NCI-H1092 (cell line): ENCODE measurements around the gene PDK2.

Experiments used
- DNase-seq: peaks from one replicate; lab custom pipeline; 2025; lab: John Stamatoyannopoulos, UW

Gene PDK2

GRCh38 chr17:50078430-50078829, 16.7 kb upstream of the PDK2 start:
- no peak for DNase-seq

DNA sequence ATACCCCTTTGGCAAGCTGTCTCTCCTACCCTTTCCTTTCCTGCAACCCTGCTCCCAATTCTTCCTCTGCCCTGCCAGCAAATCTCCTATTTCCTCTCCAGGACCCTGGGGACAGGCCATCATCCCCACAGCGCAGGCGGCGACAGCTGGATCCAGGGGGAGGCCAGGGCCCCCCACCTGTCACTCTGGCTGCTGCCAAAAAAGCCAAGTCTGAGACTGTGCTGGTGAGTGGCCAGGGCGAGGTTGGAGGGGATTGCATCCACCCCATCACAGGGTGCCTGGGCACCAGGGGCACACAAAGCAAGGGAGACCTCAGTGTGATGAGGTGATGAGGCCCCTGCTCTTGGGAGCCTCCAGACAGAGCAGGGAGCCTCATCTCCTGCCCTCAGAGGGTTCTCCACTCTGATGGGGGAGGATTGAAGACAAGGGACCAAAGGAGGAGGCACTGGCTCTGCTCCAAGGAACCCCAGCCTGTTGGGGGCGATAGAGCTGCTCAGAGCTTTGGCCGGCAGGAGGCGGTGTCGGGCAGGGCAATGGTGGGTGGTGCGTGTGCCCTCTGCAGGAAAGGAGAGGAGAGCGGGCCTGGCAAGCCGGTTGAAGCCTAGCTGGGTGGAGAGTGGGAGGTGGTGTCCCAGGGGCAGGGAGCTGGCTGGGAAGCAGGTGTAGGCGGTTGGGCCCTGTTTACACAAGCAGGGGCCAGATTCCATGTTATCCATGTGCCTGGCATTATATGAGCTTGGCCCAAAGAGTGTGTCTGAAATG, 15.6 kb upstream of the PDK2 start:
- DNase-seq, result no peak

DNA sequence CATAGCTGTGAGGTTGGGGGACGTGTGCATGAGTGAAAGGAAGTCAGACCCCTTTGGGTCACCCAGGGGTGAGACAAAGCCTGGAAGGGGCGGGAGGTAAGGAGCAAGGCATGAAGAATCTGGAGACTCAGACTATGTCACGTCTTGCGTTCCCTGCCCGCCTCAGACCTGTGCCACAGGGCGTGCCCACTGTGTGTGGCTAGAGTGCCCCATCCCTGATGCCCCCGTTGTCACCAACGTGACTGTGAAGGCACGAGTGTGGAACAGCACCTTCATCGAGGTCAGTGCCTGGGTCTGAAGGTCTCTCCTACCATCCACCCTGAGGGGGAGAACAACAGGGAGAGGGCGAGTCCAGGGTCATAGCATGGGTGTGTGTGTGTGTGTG, 15.1 kb upstream of the PDK2 start:
- no peak for DNase-seq

DNA sequence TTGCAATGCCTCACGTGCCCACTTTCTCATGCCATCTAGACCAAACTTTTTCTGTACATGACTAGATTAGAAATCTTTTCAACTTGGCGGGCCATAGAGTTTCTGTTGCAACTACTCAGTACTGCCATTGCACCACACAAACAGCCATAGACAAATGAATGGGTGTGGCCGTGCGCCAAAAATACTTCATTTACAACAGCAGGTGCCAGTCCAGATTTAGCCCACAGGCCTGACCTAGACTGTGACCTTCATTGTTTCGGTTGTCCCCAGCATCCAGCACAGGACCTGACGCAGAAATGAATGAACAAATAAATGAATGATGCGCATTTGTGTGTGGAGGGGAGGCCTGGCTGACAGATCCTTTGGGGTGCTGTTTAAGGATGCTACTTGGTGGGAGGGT, 14.3 kb upstream of the PDK2 start:
- no peak for DNase-seq

DNA sequence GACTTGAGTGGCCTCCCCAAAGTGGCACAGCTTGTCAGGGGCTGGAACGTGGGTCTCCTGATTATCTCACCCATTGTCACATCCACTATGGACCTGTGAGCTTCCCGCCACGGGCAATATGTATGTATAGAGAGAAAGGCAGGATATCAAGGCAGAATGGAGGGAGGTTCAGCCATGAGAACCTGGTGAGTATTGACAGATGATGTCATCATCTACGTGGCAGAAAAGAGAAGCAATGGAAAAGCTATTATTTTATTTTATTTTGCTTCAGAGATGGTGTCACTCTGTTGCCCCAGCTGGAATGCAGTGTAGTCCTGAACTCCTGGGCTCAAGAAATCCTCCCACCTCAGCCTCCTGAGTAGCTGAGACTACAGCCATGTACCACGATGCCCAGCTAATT, 13.4 kb upstream of the PDK2 start:
- DNase-seq, result no peak

- peak; percentile 51 for DNase-seq
These were observed 7.8 kb upstream of the PDK2 start for GRCh38 chr17:50087246-50087911.

GRCh38 chr17:50087912-50088405, 7.2 kb upstream of the PDK2 start:
- DNase-seq, result no peak

- no peak for DNase-seq
These were observed 6.0 kb upstream of the PDK2 start for GRCh38 chr17:50088952-50089825.

DNA sequence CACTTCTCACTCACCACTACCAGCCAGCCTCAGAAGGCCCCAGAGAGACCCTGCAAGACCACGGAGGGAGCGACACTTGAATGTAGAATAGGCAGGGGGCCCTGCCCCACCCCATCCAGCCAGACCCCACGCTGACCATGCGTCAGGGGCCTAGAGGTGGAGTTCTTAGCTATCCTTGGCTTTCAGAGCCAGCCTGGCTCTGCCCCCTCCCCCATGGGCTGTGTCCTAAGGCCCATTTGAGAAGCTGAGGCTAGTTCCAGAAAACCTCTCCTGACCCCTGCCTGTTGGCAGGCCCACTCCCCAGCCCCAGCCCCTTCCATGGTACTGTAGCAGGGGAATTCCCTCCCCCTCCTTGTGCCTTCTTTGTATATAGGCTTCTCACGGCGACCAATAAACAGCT, 5.1 kb upstream of the PDK2 start:
- no peak for DNase-seq

GRCh38 chr17:50090971-50091917, 3.9 kb upstream of the PDK2 start:
- DNase-seq, result no peak

- no peak for DNase-seq
These were observed 3.2 kb upstream of the PDK2 start for GRCh38 chr17:50091918-50092285.

- no peak for DNase-seq
These were observed 1.9 kb upstream of the PDK2 start for GRCh38 chr17:50093246-50093645.

DNA sequence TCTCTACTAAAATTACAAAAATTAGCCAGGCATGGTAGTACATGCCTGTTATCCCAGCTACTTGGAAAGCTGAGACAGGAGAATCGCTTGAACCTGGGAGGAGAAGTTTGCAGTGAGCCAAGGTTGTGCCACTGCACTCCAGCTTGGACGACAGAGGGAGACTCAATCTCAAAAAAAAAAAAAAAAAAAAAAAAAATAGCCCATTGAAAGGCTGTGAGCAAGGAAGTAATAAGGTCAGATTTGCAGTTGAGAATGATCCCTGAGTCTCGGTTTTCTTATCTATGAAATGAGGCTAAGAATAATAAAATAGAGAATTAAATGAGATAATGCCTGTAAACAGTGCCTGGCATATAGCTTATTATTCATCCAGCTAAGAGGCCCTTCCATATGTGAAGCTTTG, 1.3 kb upstream of the PDK2 start:
- no peak for DNase-seq

GRCh38 chr17:50094243-50094752, 853 bp upstream of the PDK2 start:
- DNase-seq, result peak; percentile 82

DNA sequence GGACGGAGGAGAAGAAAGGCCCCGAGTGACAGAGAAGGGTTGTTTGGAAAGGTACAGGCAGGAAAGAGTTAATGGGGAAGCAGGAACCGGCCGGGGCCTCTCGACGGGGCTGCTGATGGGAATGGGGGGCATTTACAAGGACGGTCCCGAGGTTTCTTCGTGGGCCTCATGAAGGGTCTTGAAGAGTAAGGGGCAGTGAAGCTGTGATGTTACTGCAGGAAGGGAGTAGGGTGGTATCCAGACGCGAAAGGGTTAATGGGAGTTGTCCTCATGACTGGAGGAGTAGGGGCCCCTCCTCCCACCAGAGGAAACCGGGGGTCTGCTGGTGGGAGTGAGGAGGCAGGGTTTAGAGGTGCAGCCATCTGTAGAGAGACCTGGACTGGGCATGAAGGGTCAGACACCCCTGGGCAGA, 481 bp downstream of the PDK2 start:
- no peak for DNase-seq

- no peak for DNase-seq
These were observed 941 bp downstream of the PDK2 start for GRCh38 chr17:50096092-50096491.

DNA sequence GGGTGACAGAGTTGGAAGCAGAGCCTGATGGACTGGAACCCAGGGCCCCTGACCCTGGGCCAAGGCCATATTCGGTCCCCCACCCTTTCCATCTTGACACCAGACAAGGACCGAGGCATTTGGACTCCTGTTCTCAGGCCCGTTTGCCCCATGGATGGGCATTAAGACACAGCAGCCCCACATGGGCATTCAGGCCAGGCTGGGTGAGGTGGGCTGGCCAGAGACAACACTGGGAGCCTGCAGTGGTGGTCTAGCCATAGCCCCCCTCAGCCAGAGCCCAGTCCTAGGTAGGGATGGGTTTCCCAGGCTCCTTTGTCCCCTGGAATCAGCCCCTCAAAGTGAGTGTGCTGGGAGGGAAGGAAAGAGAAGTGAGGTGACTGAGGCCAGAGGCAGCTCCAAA, 1.6 kb downstream of the PDK2 start:
- no peak for DNase-seq

- no peak for DNase-seq
These were observed 2.3 kb downstream of the PDK2 start for GRCh38 chr17:50097455-50097854.

DNA sequence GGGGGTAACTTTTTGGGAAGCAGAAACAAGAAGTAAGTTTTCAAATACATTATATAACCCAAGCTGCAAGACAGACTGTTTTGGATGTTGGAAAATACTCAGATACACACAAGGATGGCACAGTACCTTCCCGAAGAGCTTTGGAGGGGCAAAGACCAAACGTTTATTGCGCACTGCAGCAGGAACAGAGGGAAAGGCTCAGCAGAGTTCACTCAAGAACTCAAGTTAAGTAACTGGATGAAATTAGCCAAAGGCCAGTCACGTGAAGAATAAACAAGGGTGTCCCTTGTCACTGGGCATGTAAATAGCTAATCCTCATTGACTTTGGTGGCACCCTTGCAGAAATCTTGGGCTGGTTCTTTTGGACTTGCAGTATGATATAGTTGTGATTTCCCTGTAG, 2.8 kb downstream of the PDK2 start:
- no peak for DNase-seq

DNA sequence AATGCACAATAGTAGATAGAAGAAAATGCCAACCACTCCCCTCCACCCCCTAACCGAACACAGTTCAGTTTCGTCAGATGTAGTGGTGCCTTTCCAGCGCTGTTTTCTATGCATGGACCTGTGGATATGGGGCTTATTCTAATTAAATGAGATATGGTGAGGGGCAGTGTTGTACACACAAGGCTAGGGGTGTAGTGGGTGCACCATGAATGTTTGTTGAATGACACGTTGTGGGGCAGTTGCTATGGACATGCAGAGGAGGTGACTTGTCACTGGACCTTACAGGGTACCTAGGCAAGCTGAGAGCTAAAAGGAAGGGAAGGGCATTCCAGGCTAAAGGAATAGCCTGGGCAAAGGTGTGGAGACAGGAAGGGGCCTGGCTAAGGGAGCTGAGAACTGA, 3.4 kb downstream of the PDK2 start:
- no peak for DNase-seq

- no peak for DNase-seq
These were observed 3.9 kb downstream of the PDK2 start for GRCh38 chr17:50099003-50099402.
